Epidermal melanocyte (primary cell): ENCODE results near the gene SDR42E1.
"Not testable (repeated sequence)": the region's sequence is repeated elsewhere in the genome, so short reads cannot be mapped to it uniquely, and the experiment has no call there.

Experiments
- DNase-seq: peaks from one replicate; pipeline ENCODE4 v3.0.0; 2011; ENCODE audit warnings: low spot score; ENCODE audit not compliant: insufficient read length

Gene SDR42E1

GRCh38 chr16:82037666-82038065 is 26.4 kb upstream of the SDR42E1 start:
- no peak for DNase-seq

- no peak for DNase-seq
These were observed 26.0 kb upstream of the SDR42E1 start for GRCh38 chr16:82037251-82037650.

DNA sequence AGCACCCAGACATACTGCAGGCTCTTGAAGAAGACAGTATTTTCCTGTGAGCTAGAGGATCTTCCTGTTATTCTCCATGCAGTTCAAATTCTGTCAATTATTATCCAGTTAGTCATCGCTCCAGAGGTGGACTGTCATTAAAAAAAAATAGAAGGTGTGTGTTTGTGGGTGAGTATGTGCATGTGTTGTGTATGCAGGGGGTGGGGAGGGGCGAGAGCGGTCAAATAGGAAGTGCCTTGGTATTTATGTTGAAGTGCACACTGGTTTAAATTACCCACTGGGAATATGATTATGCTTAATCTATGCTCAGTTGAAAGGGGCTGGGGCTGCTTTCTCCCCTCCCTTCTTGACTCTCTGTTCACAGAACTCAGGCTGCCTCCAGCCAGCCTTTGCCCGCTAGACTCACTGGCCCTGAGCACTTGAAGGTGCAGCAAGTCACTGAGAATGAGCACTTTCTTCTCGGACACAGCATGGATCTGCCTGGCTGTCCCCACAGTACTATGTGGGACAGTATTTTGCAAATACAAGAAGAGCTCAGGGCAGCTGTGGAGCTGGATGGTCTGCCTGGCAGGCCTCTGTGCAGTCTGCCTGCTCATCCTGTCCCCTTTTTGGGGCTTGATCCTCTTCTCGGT is 23.8 kb upstream of the SDR42E1 start, which contains the start of gene HSD17B2:
Gene HSD17B2 (plus strand): TSS at position 273 of the 632 bp plus-strand sequence. CDS start 172 bp downstream, at position 445.
- DNase-seq = no peak

- no peak for DNase-seq
These were observed 22.5 kb upstream of the SDR42E1 start for GRCh38 chr16:82033683-82034300.

- no peak for DNase-seq
These were observed 21.7 kb upstream of the SDR42E1 start for GRCh38 chr16:82033006-82033405.

DNA sequence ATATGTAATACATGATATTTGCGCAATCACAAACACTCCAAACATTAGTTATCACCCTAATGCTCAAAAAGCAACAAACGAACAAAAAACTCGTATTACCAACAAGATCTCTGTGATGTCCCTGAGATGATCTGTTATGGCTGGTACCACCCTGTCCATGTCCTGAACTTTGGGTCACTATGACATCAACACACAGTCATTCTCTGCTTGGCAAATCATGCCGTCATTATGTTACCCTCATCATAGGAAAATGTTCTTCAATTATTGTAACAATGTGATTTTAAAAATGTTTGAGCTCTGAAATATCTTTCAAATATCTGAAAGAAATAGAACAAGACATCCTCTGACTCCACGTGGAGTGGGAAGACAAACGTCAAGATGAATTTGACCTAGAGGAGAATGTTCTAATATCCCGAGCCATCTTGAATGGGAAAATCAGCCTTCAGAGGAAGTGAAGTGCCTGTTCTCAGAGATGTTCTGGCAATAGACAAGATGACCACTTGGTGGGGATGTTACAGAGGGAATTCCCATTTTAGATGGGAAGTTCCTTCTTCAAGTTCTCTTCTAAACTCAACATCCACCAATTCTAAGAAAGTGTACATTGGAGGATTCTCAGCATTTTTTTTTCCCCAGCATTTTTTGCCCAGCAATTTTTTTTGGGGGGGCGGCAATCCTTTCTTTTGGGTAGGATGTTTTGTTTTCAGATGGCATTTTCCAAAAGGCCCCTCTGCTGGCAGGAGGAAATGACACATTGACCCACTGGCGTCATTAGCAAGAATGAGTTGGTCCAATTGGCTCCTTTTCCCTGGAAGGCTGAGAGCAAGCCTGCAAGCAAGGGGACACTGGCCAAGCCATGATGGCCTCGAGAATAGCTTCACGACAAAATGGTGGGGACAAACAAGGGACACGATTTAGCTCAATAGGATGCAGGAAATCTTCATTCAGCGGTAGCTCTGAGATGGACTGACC is 20.1 kb upstream of the SDR42E1 start:
- peak; percentile 82 for DNase-seq

DNA sequence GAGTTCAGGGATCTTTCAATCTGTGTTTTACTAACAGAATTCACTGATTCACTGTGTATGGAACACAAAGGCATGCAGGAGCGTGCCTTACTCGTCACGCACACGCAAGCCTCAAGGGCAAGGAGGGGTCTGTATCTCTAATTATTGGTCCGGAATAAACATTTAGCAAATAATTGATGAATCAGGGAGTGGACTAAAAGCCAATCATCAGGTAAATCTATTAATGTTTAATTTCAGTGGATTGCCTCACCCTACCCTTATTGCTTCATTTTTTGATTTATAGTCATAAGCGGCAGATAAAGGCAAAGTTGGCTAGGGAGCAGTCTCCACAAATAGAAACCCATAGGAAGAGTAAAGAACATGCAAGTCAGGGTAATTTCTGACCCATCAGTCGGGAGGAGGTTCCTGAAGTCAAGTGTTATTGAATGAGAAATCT is 16.4 kb upstream of the SDR42E1 start:
- DNase-seq = no peak

GRCh38 chr16:82024883-82025282 is 13.6 kb upstream of the SDR42E1 start:
- DNase-seq = no peak

GRCh38 chr16:82024316-82024715 is 13.0 kb upstream of the SDR42E1 start:
- no peak for DNase-seq

DNA sequence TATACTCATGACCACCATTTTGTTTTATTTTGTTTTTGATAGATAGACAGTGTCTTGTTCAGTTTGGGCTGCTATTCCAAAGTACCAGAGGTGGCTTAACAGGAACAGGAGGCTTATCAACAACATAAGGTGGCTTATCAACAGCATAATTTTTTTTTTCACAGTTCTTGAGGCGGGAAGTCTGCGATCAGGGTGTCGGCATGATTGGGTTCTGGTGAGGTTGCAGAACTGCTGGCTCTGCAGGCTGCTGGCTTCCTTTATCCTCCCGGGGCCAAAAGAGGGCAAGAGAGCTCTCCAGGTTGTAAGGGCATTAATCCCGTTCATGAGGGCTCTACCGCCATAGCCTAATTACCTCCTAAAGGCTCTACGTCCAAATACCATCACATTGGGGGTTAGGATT is 11.9 kb upstream of the SDR42E1 start:
- DNase-seq = no peak

DNA sequence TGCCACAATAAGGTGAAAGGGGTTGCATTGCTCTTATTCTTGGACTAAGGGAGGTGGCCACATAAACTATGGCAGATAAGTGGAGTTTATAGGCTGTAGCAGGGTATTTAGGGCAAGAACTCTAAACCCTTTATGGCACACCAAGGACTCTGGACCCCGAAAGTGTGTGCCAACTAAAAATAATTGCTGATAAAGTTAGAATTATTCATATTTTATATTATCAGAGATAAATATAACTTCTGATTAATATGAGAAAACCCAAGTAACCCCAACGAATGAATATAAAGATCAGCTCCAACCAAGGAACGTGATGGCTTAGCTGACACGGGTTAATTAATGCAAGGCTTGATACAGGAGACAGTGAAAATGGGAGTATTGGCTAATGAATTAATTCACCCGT is 8.8 kb upstream of the SDR42E1 start:
- DNase-seq = no peak

DNA sequence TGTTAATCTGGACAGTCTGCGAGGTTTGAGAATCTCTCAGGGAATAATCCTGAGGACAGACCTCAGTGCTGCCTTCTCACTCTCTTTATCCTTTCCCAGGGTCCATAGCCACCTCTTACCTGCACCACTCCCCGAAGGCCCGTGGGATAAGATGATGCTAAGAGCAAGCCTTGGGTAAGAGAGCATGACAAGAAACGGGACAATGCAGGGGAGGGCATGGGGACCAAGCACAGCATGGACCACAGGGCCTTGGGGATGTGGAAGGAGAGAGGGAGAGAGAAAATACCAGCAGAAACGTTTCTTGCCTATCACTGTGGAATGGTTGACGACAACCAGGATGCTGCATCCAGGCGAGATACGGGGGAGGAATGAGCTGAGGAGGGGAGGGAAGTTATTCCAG is 8.3 kb upstream of the SDR42E1 start:
- DNase-seq = no peak

GRCh38 chr16:82017911-82018568 is 6.8 kb upstream of the SDR42E1 start:
- DNase-seq = no peak

- DNase-seq = no peak
These were observed 5.7 kb upstream of the SDR42E1 start for GRCh38 chr16:82016964-82017363.

DNA sequence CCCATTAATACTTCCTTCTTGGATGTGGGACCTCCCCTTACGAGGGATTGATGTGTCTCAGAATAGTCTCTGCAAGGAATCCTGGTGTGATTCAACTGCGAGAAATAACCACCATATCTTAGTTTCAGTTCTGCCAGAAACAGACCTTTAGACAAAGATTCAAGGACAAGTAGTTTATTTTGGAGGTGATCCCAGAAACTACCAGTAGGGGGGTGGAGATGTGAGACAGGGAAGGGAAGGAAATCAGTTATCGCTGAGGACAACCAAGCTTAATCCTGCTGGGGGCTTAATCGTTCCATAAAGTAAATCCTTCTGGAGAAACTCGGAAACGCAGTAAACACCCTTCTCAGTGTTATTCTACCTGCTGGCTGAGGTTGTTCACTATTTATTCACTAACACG is 5.0 kb upstream of the SDR42E1 start:
- DNase-seq = no peak

DNA sequence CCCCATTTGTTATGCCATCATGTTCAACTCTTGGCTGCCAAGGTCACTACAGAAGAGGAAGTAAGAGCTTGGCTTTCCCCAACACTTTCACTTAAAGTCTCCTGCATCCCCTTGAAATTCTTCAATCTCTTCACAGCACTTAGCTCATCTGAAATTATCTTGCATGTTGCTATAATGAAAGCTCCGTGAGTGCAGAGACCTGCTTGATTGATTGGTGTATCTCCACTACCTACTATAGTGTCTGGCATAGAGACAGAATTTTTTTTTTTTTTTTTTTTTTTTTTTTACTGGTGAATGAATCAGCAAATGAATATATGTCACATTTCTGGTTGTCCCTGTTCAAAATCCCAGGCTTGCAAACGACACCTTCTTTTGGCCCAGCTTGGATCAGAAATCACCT is 1.9 kb upstream of the SDR42E1 start:
- no peak for DNase-seq

DNA sequence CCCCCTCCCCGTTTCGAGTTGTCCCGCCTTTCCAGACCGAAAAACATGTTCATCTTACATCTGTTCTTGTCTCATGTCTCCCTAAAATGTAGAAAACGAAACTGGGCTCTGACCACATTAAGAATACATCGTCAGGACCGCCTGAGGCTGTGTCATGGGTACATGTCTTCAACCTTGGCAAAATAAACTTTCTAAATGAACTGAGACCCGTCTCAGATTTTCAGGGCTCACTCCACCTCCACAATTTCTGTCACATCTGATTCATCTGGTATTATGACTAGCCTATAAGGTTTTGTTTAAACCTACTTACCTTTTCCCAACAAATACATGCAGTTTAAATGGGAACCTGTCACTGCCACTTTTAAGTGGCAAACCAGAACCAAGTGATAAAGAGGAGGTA is 621 bp downstream of the SDR42E1 start:
- no peak for DNase-seq

DNA sequence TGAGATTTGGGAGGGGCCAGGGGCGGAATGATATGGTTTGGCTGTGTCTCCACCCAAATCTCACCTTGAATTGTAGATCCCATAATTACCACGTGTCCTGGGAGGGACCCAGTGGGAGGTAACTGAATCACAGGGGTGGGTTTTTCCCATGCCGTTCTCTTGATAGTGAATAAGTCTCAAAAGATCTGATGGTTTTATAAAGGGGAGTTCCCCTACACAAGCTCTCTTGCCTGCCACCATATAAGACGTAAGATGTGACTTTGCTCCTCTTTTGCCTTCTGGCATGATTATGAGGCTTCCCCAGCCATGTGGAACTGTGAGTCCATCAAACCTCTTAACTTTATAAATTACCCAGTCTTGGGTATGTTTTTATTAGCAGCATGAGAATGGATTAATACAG is 1.5 kb downstream of the SDR42E1 start:
- not testable (repeated sequence) for DNase-seq

DNA sequence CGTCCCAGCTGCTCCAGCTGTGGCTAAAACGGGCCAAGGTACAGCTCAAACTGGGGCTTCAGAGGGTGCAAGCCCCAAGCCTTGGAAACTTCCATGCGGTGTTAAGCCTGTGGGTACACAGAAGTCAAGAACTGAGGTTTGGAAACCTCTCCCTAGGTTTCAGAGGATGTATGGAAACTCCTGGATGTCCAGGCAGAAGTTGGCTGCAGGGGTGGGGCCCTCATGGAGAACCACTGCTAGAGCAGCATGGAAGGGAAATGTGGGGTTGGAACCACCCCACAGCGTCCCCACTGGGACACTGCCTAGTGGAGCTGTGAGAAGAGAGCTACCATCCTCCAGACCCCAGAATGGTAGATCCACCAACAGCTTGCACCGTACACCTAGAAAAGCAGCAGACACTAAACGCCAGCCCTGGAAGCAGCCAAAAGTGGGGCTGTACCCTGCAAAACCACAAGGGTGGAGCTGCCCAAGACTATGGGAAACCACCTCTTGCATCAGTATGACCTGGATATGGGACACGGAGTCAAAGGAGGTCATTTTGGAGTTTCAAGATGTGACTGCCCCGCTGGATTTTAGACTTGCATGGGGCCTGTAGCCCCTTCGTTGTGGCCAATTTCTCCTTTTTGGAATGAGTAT is 2.2 kb downstream of the SDR42E1 start:
- DNase-seq = no peak

- DNase-seq = no peak
These were observed 4.1 kb downstream of the SDR42E1 start for GRCh38 chr16:82007189-82007588.

DNA sequence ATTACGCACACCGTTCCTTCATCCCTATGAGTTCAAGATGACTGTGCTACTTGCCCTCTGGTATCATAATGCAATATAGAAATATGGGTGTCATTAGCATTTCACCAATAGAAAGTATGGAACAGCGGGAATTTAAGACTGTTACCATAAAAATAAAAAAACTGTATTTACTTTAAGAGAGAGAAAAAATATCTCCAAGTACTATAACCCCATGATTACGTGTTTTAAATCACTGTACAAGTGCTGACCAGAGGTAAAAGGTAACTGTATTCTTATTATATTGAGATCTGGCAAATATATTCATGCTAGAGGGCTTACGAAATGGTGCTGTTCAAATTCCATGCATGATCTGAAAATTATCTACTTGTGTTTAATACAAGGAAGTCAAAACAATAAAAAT is 5.2 kb downstream of the SDR42E1 start:
- no peak for DNase-seq
